GM18526 (cell line): Measurements from ENCODE around the gene MRGPRG.

ENCODE experiments used
- POLR2A ChIP-seq: IDR thresholded peaks from 3 replicates; pipeline ENCODE4 v1.6.1; 2011; ENCODE audit not compliant: insufficient read length; ENCODE audit errors: extremely low read depth

MRGPRG gene

GRCh38 chr11:3226846-3227567, 8.4 kb upstream of the MRGPRG start:
- TF ChIP-seq POLR2A = no peak

- TF ChIP-seq POLR2A = no peak
These were observed 7.5 kb upstream of the MRGPRG start for GRCh38 chr11:3225826-3226750.

DNA sequence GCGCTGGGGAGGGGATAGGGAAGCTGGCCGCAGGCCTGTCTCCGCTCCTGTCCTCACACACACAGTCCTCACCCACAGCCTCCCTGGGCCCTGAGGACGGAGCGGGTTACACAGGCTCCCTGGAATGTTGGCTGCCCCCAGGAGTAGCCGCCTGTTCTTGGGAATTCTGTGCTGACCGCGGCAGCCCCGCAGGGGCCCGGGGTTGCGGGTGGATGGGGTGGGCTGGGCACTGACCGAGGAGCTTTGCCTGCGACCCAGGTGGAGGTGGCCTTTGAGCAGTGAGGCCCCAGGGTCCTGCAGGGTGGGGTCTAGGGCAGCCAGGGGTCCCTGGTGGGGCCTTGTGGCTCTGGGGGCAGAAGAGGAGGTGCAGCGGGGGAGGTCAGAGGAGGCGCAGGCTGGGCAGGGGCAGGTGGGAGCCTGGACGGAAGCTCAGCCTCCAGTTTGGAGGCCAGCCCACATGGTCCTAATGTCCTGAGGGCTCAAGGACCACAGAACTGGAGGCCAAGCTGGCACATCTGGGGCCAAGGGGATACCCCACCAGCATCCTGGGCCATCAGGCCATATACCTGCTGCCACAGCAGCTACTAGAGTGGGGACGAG, 6.6 kb upstream of the MRGPRG start:
- TF ChIP-seq POLR2A = no peak

DNA sequence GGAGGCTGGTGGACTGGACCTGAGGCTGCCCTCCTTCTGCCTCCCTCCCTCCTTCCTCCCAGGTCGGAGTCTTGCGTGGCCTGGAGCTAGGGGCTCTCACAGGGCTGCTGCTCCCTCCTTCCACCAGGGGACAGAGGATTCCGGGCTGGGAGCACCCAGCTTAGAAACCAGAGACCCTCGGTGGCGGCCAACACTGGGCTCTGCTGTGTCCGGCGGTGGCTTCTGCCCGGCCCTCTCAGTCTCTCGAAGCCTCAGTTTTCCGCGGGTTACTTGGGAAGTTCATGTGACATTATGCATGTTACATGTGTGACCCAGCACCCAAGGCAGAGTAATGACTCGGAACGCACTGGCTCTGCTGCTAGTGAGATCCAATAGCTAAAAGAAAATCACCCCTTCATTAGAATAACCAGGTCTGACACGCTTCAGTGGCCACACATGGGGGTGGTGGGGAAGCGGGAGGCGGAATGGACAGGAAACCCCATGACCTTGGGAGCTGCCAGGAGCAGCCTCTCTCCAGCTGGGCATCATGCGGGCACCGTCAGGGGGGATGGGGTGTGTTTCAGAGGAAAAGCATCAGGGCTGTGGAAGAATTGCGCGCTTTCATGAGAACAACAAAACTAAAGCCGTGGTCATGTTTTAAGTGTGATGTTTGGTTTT, 5.9 kb upstream of the MRGPRG start:
- TF ChIP-seq POLR2A = no peak

GRCh38 chr11:3223932-3224381, 5.3 kb upstream of the MRGPRG start:
- no peak for TF ChIP-seq POLR2A

GRCh38 chr11:3222941-3223915, 4.6 kb upstream of the MRGPRG start:
- no peak for TF ChIP-seq POLR2A

- no peak for TF ChIP-seq POLR2A
These were observed 3.6 kb upstream of the MRGPRG start for GRCh38 chr11:3222003-3222855.

- TF ChIP-seq POLR2A = no peak
These were observed 2.9 kb upstream of the MRGPRG start for GRCh38 chr11:3221408-3222002.

DNA sequence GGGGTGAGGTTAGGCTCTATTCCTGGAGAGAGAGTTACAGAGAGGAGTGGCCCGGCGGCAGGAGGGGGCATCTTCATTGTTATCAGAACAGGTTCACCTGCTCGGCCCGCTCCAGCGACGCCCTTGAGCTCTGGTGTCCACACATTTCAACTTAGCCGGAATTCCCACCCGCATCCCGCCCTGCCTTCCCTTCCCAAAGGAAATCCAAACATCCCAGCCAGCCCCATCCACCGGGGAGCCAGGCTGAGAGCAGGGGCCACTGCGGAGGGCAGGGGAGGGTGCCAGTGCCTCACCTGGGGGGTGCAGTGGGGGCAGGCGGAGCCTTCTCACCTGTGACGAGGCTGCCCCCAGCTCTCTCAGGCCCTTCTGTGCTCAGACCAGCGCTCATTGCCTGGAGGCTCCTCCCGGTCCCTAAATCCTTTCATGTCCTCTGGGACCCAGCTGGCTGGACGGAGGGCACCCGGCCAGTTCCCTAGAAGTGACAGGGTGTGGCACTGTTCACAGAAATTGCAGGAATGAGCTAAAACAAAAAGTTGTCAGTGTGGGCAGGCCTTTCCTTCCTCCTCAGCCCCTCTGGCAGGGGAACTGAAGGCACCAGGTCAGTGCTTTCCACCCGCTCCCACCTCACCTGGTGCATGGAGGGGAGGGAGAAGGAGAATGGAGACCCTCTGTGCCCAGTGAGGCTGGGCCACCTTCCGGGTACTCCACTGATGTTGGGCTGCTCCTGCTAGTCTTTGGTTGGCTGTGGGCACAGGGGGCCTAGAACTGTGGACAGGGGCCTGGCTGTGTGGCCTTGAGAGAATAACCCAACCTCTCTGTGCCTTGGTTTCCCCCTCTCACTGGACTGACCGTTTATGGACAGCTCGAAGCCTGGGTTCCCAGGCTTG, 2.2 kb upstream of the MRGPRG start:
- TF ChIP-seq POLR2A = no peak

DNA sequence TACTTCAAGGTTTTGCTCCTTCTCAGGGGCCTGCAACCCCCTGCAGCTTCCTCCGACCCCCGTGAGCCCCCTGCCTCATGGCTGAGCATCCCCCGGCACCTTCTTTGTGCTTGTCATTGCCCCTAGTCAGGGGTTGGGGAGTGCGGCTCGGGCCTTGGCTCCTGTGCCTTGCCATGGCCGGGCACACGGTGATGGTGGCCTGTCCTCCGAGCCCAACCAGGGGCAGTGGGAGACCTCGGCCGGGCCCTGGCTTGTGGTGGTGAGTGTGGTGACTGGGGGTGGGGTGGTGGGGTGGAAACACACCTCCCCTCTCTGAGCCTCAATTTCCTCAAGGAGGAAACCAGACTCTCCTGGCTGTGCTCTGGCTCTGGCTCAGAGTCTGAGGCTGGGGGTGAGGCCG, 1.5 kb upstream of the MRGPRG start:
- no peak for TF ChIP-seq POLR2A

- TF ChIP-seq POLR2A = no peak
These were observed 774 bp upstream of the MRGPRG start for GRCh38 chr11:3219281-3219892.
